GM23338 (cell line): Measurements from ENCODE around the gene B4GALT5. TPM values are rescaled to one million over a fixed set of nuclear protein-coding genes. Genes with fewer than 3 reads are reported as not detected.

ENCODE experiments used
- ATAC-seq: fragments of 200-7000 bp; cut with Tn5 transposase; 3 replicates; pipeline ENCODE4 v1.9.1; 2020
- DNase-seq: peaks from one replicate; pipeline ENCODE4 v3.0.0-alpha.2; 2015; ENCODE audit warnings: low spot score
- H2AFZ ChIP-seq: fragments of 200-600 bp; sonication (generic); 2 replicates; pipeline ENCODE4 v1.8.0; 2016; ENCODE audit warnings: antibody characterized with exemption, mild to moderate bottlenecking, moderate library complexity
- H3F3A ChIP-seq: fragments of 200-600 bp; sonication (generic); replicated peaks from 2 replicates; pipeline ENCODE4 v1.8.0; 2017; ENCODE audit warnings: antibody characterized with exemption, mixed run types, low read depth
- H3K27ac ChIP-seq: fragments of 200-600 bp; sonication (generic); 2 replicates; pipeline ENCODE4 v1.6.1; 2016; ENCODE audit warnings: low read depth
- H3K27me3 ChIP-seq: fragments of 200-600 bp; sonication (generic); 2 replicates; pipeline ENCODE4 v1.8.0; 2016; ENCODE audit warnings: mild to moderate bottlenecking, mixed run types, moderate library complexity; ENCODE audit not compliant: insufficient read depth
- H3K36me3 ChIP-seq: fragments of 200-600 bp; sonication (generic); 2 replicates; pipeline ENCODE4 v1.8.0; 2016; ENCODE audit warnings: mild to moderate bottlenecking; ENCODE audit not compliant: insufficient read depth
- H3K4me1 ChIP-seq: fragments of 200-600 bp; sonication (generic); 2 replicates; pipeline ENCODE4 v1.8.0; 2016; ENCODE audit warnings: mild to moderate bottlenecking, moderate library complexity; ENCODE audit not compliant: insufficient read depth
- H3K4me2 ChIP-seq: fragments of 200-600 bp; sonication (generic); 2 replicates; pipeline ENCODE4 v1.7.1; 2017; ENCODE audit warnings: mixed run types
- H3K4me3 ChIP-seq: fragments of 200-600 bp; sonication (generic); 2 replicates; pipeline ENCODE4 v1.6.1; 2016; ENCODE audit warnings: mixed run types
- H3K79me2 ChIP-seq: fragments of 200-600 bp; sonication (generic); replicated peaks from 2 replicates; pipeline ENCODE4 v1.8.0; 2017; ENCODE audit warnings: mild to moderate bottlenecking; ENCODE audit not compliant: insufficient read depth
- H3K9me2 ChIP-seq: fragments of 200-600 bp; sonication (generic); 2 replicates; pipeline ENCODE4 v1.8.0; 2017; ENCODE audit not compliant: insufficient read depth
- H4K20me1 ChIP-seq: fragments of 200-600 bp; sonication (generic); replicated peaks from 2 replicates; pipeline ENCODE4 v1.8.0; 2017; ENCODE audit warnings: mild to moderate bottlenecking; ENCODE audit not compliant: insufficient read depth
- H3K27ac Mint-ChIP-seq: 2 replicates; pipeline ENCODE4 v1.8.0; 2020; ENCODE audit warnings: inconsistent platforms, mild to moderate bottlenecking, moderate library complexity, mixed read lengths
- H3K27me3 Mint-ChIP-seq: 3 replicates; pipeline ENCODE4 v1.8.0; 2022; ENCODE audit warnings: low read depth, mild to moderate bottlenecking, moderate library complexity, mixed read lengths, inconsistent platforms; ENCODE audit not compliant: insufficient read depth, poor library complexity
- H3K36me3 Mint-ChIP-seq: 3 replicates; pipeline ENCODE4 v1.8.0; 2021; ENCODE audit warnings: low read depth, mild to moderate bottlenecking, inconsistent platforms, moderate library complexity, mixed read lengths
- H3K4me1 Mint-ChIP-seq: 3 replicates; pipeline ENCODE4 v1.8.0; 2020; ENCODE audit warnings: mild to moderate bottlenecking, inconsistent platforms, mixed read lengths
- H3K4me3 Mint-ChIP-seq: 3 replicates; pipeline ENCODE4 v1.8.0; 2021; ENCODE audit warnings: moderate library complexity, mild to moderate bottlenecking, inconsistent platforms, mixed read lengths
- H3K9me3 Mint-ChIP-seq: 3 replicates; pipeline ENCODE4 v1.8.0; 2020; ENCODE audit warnings: moderate library complexity, mild to moderate bottlenecking, inconsistent platforms, mixed read lengths
- CREB1 ChIP-seq: fragments of 250-450 bp; sonication (Bioruptor Pico); IDR thresholded peaks from 2 replicates; pipeline ENCODE4 v1.5.0; 2020; ENCODE audit warnings: low read depth, mild to moderate bottlenecking, moderate library complexity
- EZH2 ChIP-seq: fragments of 200-600 bp; sonication (generic); IDR thresholded peaks from one replicate; pipeline ENCODE4 v1.8.0; 2017; ENCODE audit warnings: antibody characterized with exemption, mild to moderate bottlenecking, low read depth; ENCODE audit not compliant: unreplicated experiment
- EZH2phosphoT487 ChIP-seq: fragments of 200-600 bp; sonication (generic); IDR thresholded peaks from one replicate; pipeline ENCODE4 v1.8.1; 2018; ENCODE audit warnings: antibody characterized with exemption; ENCODE audit not compliant: unreplicated experiment
- JUNB ChIP-seq: IDR thresholded peaks from one replicate; pipeline ENCODE4 v1.6.1; 2016; ENCODE audit warnings: antibody characterized with exemption; ENCODE audit not compliant: unreplicated experiment
- NANOG ChIP-seq: IDR thresholded peaks from 2 replicates; pipeline ENCODE4 v1.6.1; 2016; ENCODE audit warnings: antibody characterized with exemption, borderline replicate concordance
- POLR2AphosphoS5 ChIP-seq: IDR thresholded peaks from 2 replicates; pipeline ENCODE4 v1.6.1; 2016; ENCODE audit warnings: antibody characterized with exemption, low read depth
- STAT1 ChIP-seq: IDR thresholded peaks from one replicate; pipeline ENCODE4 v1.6.1; 2016; ENCODE audit warnings: antibody characterized with exemption; ENCODE audit not compliant: unreplicated experiment
- ZNF114 ChIP-seq: fragments of 250-450 bp; sonication (Bioruptor Pico); IDR thresholded peaks from 2 replicates; pipeline ENCODE4 v1.5.0; 2020; ENCODE audit warnings: mild to moderate bottlenecking, moderate library complexity
- ZNF331 ChIP-seq: fragments of 250-450 bp; sonication (Bioruptor Pico); IDR thresholded peaks from 2 replicates; pipeline ENCODE4 v1.5.0; 2020; ENCODE audit warnings: low read depth, mild to moderate bottlenecking, moderate library complexity
- polyA plus RNA-seq: library from polyadenylated mRNA; unstranded; fragments of >200 nt; fragmentation: Nextera tagmentation; extraction: Ambion mirVana; gene quantifications from 2 replicates; pipeline ENCODE4 v1.2.1, GENCODE V29; 2016
- total RNA-seq: library from RNA; depleted of rRNA; stranded (reverse); fragments of >200 nt; shearing (Covaris generic); gene quantifications from 2 replicates; pipeline ENCODE4 v1.2.3, GENCODE V29; 2014
- TF ChIP-seq, protein P1 (sequence below): fragments of 250-450 bp; sonication (Bioruptor Pico); IDR thresholded peaks from 2 replicates; pipeline ENCODE4 v1.5.0; 2020; ENCODE audit warnings: mild to moderate bottlenecking, moderate library complexity
- TF ChIP-seq, protein P2 (sequence below), 2 experiments: fragments of 200-600 bp in 1 of 2; sonication (generic) in 1 of 2; conservative IDR thresholded peaks; 2 replicates each; pipeline versions ENCODE4 v1.5.1 to v1.6.1; 2016 to 2017; ENCODE audit warnings: antibody characterized with exemption in 2 of 2, low read depth in 2 of 2, mild to moderate bottlenecking in 2 of 2, moderate library complexity in 1 of 2
- TF ChIP-seq, protein P3 (sequence below): IDR thresholded peaks from 2 replicates; pipeline ENCODE4 v1.6.1; 2016; ENCODE audit warnings: antibody characterized with exemption
- TF ChIP-seq, protein P4 (sequence below): IDR thresholded peaks from one replicate; pipeline ENCODE4 v1.6.1; 2018; ENCODE audit warnings: antibody characterized with exemption; ENCODE audit not compliant: unreplicated experiment

B4GALT5 gene
- total and polyA plus RNA-seq, 2 experiments from 2014 or later = 19.1 to 50.3 TPM

DNA sequence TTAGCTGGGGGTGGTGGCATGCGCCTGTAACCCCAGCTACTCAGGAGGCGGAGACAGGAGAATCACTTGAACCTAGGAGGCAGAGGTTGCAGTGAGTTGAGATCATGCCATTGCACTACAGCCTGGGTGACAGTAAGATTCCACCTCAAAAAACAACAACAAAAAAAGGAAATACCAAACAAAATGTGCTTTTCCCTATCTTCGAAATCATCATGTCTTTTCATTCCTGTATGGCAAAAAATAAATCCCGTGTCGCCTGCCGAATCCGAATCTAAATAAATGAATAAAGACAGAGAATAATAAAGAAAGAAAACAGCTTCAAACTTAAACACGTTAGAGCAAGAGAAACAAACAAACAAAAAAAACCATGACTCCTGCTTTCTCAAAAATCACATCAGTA is 11.8 kb downstream of the B4GALT5 start:
- Histone ChIP-seq H3K9me2 (no peaks in the 10 kb centered on the region), H4K20me1 (peaks cover 65% of the 10 kb centered on the region), H3K4me2 (no peak overlapping the region; the same call in 1 of the 2 replicates), H2AFZ (no peak overlapping the region), H3K36me3 (no peaks in the 10 kb centered on the region), H3K79me2 (peaks cover 100% of the 10 kb centered on the region), H3K27me3 (no peaks in the 10 kb centered on the region), H3K4me3 (no peak overlapping the region), H3K27ac (peak overlapping the region; percentile 21), H3F3A (no peaks in the 10 kb centered on the region), H3K4me1 (peaks cover 62% of the 10 kb centered on the region)
- Mint-ChIP-seq H3K4me1 (peaks cover 69% of the 10 kb centered on the region), H3K36me3 (peaks cover 6% of the 10 kb centered on the region; the same call in 1 of the 3 replicates), H3K27ac (peak overlapping the region; percentile 83), H3K4me3 (no peak overlapping the region), H3K9me3 (no peaks in the 10 kb centered on the region), H3K27me3 (peaks cover 8% of the 10 kb centered on the region)
- TF ChIP-seq, protein P1, sequence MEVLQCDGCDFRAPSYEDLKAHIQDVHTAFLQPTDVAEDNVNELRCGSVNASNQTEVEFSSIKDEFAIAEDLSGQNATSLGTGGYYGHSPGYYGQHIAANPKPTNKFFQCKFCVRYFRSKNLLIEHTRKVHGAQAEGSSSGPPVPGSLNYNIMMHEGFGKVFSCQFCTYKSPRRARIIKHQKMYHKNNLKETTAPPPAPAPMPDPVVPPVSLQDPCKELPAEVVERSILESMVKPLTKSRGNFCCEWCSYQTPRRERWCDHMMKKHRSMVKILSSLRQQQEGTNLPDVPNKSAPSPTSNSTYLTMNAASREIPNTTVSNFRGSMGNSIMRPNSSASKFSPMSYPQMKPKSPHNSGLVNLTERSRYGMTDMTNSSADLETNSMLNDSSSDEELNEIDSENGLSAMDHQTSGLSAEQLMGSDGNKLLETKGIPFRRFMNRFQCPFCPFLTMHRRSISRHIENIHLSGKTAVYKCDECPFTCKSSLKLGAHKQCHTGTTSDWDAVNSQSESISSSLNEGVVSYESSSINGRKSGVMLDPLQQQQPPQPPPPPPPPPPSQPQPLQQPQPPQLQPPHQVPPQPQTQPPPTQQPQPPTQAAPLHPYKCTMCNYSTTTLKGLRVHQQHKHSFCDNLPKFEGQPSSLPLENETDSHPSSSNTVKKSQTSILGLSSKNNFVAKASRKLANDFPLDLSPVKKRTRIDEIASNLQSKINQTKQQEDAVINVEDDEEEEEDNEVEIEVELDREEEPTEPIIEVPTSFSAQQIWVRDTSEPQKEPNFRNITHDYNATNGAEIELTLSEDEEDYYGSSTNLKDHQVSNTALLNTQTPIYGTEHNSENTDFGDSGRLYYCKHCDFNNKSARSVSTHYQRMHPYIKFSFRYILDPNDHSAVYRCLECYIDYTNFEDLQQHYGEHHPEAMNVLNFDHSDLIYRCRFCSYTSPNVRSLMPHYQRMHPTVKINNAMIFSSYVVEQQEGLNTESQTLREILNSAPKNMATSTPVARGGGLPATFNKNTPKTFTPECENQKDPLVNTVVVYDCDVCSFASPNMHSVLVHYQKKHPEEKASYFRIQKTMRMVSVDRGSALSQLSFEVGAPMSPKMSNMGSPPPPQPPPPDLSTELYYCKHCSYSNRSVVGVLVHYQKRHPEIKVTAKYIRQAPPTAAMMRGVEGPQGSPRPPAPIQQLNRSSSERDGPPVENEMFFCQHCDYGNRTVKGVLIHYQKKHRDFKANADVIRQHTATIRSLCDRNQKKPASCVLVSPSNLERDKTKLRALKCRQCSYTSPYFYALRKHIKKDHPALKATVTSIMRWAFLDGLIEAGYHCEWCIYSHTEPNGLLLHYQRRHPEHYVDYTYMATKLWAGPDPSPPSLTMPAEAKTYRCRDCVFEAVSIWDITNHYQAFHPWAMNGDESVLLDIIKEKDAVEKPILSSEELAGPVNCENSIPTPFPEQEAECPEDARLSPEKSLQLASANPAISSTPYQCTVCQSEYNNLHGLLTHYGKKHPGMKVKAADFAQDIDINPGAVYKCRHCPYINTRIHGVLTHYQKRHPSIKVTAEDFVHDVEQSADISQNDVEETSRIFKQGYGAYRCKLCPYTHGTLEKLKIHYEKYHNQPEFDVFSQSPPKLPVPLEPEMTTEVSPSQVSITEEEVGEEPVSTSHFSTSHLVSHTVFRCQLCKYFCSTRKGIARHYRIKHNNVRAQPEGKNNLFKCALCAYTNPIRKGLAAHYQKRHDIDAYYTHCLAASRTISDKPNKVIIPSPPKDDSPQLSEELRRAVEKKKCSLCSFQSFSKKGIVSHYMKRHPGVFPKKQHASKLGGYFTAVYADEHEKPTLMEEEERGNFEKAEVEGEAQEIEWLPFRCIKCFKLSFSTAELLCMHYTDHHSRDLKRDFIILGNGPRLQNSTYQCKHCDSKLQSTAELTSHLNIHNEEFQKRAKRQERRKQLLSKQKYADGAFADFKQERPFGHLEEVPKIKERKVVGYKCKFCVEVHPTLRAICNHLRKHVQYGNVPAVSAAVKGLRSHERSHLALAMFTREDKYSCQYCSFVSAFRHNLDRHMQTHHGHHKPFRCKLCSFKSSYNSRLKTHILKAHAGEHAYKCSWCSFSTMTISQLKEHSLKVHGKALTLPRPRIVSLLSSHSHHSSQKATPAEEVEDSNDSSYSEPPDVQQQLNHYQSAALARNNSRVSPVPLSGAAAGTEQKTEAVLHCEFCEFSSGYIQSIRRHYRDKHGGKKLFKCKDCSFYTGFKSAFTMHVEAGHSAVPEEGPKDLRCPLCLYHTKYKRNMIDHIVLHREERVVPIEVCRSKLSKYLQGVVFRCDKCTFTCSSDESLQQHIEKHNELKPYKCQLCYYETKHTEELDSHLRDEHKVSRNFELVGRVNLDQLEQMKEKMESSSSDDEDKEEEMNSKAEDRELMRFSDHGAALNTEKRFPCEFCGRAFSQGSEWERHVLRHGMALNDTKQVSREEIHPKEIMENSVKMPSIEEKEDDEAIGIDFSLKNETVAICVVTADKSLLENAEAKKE (CRISPR knock-in tag) = no peak
- TF ChIP-seq STAT1 (no peak), ZNF114 (CRISPR knock-in tag) (no peak), CREB1 (CRISPR knock-in tag) (no peak), ZNF331 (CRISPR knock-in tag) (no peak), JUNB (no peak), NANOG (no peak), POLR2AphosphoS5 (no peak), EZH2phosphoT487 (no peak), EZH2 (no peak)
- TF ChIP-seq, protein P2, sequence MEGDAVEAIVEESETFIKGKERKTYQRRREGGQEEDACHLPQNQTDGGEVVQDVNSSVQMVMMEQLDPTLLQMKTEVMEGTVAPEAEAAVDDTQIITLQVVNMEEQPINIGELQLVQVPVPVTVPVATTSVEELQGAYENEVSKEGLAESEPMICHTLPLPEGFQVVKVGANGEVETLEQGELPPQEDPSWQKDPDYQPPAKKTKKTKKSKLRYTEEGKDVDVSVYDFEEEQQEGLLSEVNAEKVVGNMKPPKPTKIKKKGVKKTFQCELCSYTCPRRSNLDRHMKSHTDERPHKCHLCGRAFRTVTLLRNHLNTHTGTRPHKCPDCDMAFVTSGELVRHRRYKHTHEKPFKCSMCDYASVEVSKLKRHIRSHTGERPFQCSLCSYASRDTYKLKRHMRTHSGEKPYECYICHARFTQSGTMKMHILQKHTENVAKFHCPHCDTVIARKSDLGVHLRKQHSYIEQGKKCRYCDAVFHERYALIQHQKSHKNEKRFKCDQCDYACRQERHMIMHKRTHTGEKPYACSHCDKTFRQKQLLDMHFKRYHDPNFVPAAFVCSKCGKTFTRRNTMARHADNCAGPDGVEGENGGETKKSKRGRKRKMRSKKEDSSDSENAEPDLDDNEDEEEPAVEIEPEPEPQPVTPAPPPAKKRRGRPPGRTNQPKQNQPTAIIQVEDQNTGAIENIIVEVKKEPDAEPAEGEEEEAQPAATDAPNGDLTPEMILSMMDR (conservative IDR thresholded peaks at IDR 0.05; ENCODE audit: low read depth in 2 of 2) = no peak
- TF ChIP-seq, protein P3, sequence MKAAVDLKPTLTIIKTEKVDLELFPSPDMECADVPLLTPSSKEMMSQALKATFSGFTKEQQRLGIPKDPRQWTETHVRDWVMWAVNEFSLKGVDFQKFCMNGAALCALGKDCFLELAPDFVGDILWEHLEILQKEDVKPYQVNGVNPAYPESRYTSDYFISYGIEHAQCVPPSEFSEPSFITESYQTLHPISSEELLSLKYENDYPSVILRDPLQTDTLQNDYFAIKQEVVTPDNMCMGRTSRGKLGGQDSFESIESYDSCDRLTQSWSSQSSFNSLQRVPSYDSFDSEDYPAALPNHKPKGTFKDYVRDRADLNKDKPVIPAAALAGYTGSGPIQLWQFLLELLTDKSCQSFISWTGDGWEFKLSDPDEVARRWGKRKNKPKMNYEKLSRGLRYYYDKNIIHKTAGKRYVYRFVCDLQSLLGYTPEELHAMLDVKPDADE = no peak
- TF ChIP-seq, protein P4, sequence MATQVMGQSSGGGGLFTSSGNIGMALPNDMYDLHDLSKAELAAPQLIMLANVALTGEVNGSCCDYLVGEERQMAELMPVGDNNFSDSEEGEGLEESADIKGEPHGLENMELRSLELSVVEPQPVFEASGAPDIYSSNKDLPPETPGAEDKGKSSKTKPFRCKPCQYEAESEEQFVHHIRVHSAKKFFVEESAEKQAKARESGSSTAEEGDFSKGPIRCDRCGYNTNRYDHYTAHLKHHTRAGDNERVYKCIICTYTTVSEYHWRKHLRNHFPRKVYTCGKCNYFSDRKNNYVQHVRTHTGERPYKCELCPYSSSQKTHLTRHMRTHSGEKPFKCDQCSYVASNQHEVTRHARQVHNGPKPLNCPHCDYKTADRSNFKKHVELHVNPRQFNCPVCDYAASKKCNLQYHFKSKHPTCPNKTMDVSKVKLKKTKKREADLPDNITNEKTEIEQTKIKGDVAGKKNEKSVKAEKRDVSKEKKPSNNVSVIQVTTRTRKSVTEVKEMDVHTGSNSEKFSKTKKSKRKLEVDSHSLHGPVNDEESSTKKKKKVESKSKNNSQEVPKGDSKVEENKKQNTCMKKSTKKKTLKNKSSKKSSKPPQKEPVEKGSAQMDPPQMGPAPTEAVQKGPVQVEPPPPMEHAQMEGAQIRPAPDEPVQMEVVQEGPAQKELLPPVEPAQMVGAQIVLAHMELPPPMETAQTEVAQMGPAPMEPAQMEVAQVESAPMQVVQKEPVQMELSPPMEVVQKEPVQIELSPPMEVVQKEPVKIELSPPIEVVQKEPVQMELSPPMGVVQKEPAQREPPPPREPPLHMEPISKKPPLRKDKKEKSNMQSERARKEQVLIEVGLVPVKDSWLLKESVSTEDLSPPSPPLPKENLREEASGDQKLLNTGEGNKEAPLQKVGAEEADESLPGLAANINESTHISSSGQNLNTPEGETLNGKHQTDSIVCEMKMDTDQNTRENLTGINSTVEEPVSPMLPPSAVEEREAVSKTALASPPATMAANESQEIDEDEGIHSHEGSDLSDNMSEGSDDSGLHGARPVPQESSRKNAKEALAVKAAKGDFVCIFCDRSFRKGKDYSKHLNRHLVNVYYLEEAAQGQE = no peak
- ATAC-seq (no peak), DNase-seq (no peak)
